CD4-positive, alpha-beta T cell treated with Interleukin-6 at 100 ng/mL for 8 hours (primary cell): ENCODE measurements around the gene C9orf153.
A peak's percentile ranks its signal among the peaks of the same experiment; 100 is the strongest.
"Not testable (repeated sequence)": the region's sequence is repeated elsewhere in the genome, so short reads cannot be mapped to it uniquely, and the experiment has no call there.

Experiments used
- DNase-seq: peaks from one replicate; pipeline ENCODE4 v3.0.0-alpha.2; 2020; ENCODE audit warnings: mixed read lengths, low spot score

C9orf153 gene

GRCh38 chr9:86263876-86264275 is 4.4 kb upstream of the C9orf153 start:
- DNase-seq, result no peak

GRCh38 chr9:86262492-86262891 is 3.0 kb upstream of the C9orf153 start:
- DNase-seq, result no peak

- DNase-seq, result no peak
These were observed 2.1 kb downstream of the C9orf153 start for GRCh38 chr9:86257391-86257790.

- DNase-seq, result no peak
These were observed 2.8 kb downstream of the C9orf153 start for GRCh38 chr9:86256653-86257052.

- no peak for DNase-seq
These were observed 5.9 kb downstream of the C9orf153 start for GRCh38 chr9:86253577-86253976.

GRCh38 chr9:86252870-86253269 is 6.6 kb downstream of the C9orf153 start:
- no peak for DNase-seq

GRCh38 chr9:86250123-86250522 is 9.3 kb downstream of the C9orf153 start:
- no peak for DNase-seq

- no peak for DNase-seq
These were observed 10.7 kb downstream of the C9orf153 start for GRCh38 chr9:86248746-86249145.

GRCh38 chr9:86246752-86247161 is 12.7 kb downstream of the C9orf153 start:
- no peak for DNase-seq

- no peak for DNase-seq
These were observed 17.4 kb downstream of the C9orf153 start for GRCh38 chr9:86242071-86242470.

- DNase-seq, result no peak
These were observed 18.2 kb downstream of the C9orf153 start for GRCh38 chr9:86241216-86241615.

- DNase-seq, result no peak
These were observed 20.3 kb downstream of the C9orf153 start for GRCh38 chr9:86238861-86239770.

- no peak for DNase-seq
These were observed 28.6 kb downstream of the C9orf153 start for GRCh38 chr9:86230858-86231257.

GRCh38 chr9:86222667-86223066 is 36.8 kb downstream of the C9orf153 start:
- DNase-seq, result no peak

- DNase-seq, result no peak
These were observed 39.9 kb downstream of the C9orf153 start for GRCh38 chr9:86219606-86220005.

GRCh38 chr9:86217076-86217755 is 42.2 kb downstream of the C9orf153 start:
- DNase-seq, result no peak

GRCh38 chr9:86207193-86207592 is 52.3 kb downstream of the C9orf153 start:
- DNase-seq, result no peak

GRCh38 chr9:86202338-86202882 is 57.0 kb downstream of the C9orf153 start:
- peak; percentile 36 for DNase-seq

- DNase-seq, result no peak
These were observed 57.8 kb downstream of the C9orf153 start for GRCh38 chr9:86201474-86202337.

GRCh38 chr9:86200599-86201162 is 58.8 kb downstream of the C9orf153 start:
- no peak for DNase-seq

- DNase-seq, result no peak
These were observed 66.4 kb downstream of the C9orf153 start for GRCh38 chr9:86193088-86193487.

- DNase-seq, result not testable (repeated sequence)
These were observed 68.8 kb downstream of the C9orf153 start for GRCh38 chr9:86190700-86191099.
